CD14-positive monocyte (primary cell): ENCODE measurements around the gene CCDC69. TPM values are rescaled to one million over a fixed set of nuclear protein-coding genes. Genes with fewer than 3 reads are reported as not detected.
A peak's percentile ranks its signal among the peaks of the same experiment; 100 is the strongest.

Source experiments
- DNase-seq, 3 donors: peaks; one replicate each; pipeline ENCODE4 v3.0.0-alpha.2; 2011 to 2022
- H2AFZ ChIP-seq: 2 replicates; pipeline ENCODE4 v1.6.0; 2012; ENCODE audit warnings: mild to moderate bottlenecking, low read depth, low read length, inconsistent platforms; ENCODE audit not compliant: insufficient read depth, poor library complexity, severe bottlenecking
- H3K27ac ChIP-seq, 2 donors: 1 replicate in 1 of 2; 2 replicates in 1 of 2; pipeline ENCODE4 v1.5.1; 2012 to 2013; ENCODE audit warnings: low read length in 2 of 2, control low read depth in 1 of 2, inconsistent platforms in 1 of 2, low read depth in 1 of 2, mild to moderate bottlenecking in 1 of 2
- H3K27me3 ChIP-seq, 2 donors: one replicate each; pipeline versions ENCODE4 v1.6.0 to v1.6.1; 2011 to 2013; ENCODE audit warnings: low read length in 2 of 2; ENCODE audit not compliant: control insufficient read depth in 2 of 2, insufficient read depth in 2 of 2
- H3K36me3 ChIP-seq, 2 donors: replicated peaks in 1 of 2; 1 replicate in 1 of 2; 2 replicates in 1 of 2; pipeline versions ENCODE4 v1.5.1 to v1.6.1; 2012 to 2013; ENCODE audit warnings: low read length in 2 of 2, control low read depth in 1 of 2, inconsistent platforms in 1 of 2, mild to moderate bottlenecking in 1 of 2; ENCODE audit not compliant: insufficient read depth in 2 of 2, control insufficient read depth in 1 of 2
- H3K4me1 ChIP-seq, 2 donors: 1 replicate in 1 of 2; 2 replicates in 1 of 2; pipeline versions ENCODE4 v1.5.1 to v1.6.1; 2012 to 2013; ENCODE audit warnings: low read length in 2 of 2, control low read depth in 1 of 2, inconsistent platforms in 1 of 2, mild to moderate bottlenecking in 1 of 2, moderate library complexity in 1 of 2; ENCODE audit not compliant: insufficient read depth in 2 of 2, control insufficient read depth in 1 of 2
- H3K4me2 ChIP-seq: replicated peaks from 2 replicates; pipeline ENCODE3; 2012; ENCODE audit warnings: low read length, moderate library complexity, mild to moderate bottlenecking; ENCODE audit not compliant: poor library complexity, severe bottlenecking; ENCODE audit errors: extremely low read depth
- H3K4me3 ChIP-seq, 3 experiments: fragments of 200-600 bp in 1 of 3; sonication (generic) in 1 of 3; replicated peaks in 1 of 3; 1 replicate in 2 of 3; 2 replicates in 1 of 3; pipeline ENCODE4 v1.5.1; 2011 to 2013; ENCODE audit warnings: low read length in 3 of 3, mild to moderate bottlenecking in 3 of 3, control low read depth in 2 of 3, low read depth in 2 of 3, inconsistent platforms in 1 of 3, moderate library complexity in 1 of 3
- H3K79me2 ChIP-seq: 2 replicates; pipeline ENCODE4 v1.6.0; 2012; ENCODE audit warnings: mild to moderate bottlenecking, control low read depth, inconsistent platforms, low read length, moderate library complexity; ENCODE audit not compliant: insufficient read depth
- H3K9ac ChIP-seq: 2 replicates; pipeline ENCODE4 v1.6.0; 2017; ENCODE audit warnings: low read length, mild to moderate bottlenecking; ENCODE audit not compliant: insufficient read depth, poor library complexity, severe bottlenecking
- H3K9me3 ChIP-seq, 2 donors: replicated peaks in 1 of 2; 1 replicate in 1 of 2; 2 replicates in 1 of 2; pipeline versions ENCODE4 v1.5.1 to v1.6.1; 2012 to 2013; ENCODE audit warnings: low read length in 2 of 2, control low read depth in 1 of 2; ENCODE audit not compliant: control insufficient read depth in 1 of 2, insufficient read depth in 1 of 2
- H4K20me1 ChIP-seq: 2 replicates; pipeline ENCODE4 v1.6.0; 2012; ENCODE audit warnings: mild to moderate bottlenecking, low read length, control low read depth, moderate library complexity; ENCODE audit not compliant: insufficient read depth
- H3K27ac Mint-ChIP-seq, 7 donors: one replicate each; pipeline ENCODE4 v1.8.0; 2020; ENCODE audit warnings: mild to moderate bottlenecking in 7 of 7, mixed read lengths in 7 of 7, moderate library complexity in 6 of 7, inconsistent platforms in 2 of 7
- H3K27me3 Mint-ChIP-seq, 3 donors: one replicate each; pipeline ENCODE4 v1.8.0; 2021 to 2022; ENCODE audit warnings: low read depth in 3 of 3, mild to moderate bottlenecking in 3 of 3, mixed read lengths in 3 of 3, moderate library complexity in 3 of 3, inconsistent platforms in 1 of 3
- H3K36me3 Mint-ChIP-seq, 2 donors: one replicate each; pipeline ENCODE4 v1.8.0; 2020; ENCODE audit warnings: mixed read lengths in 2 of 2, inconsistent platforms in 1 of 2, mild to moderate bottlenecking in 1 of 2
- H3K4me1 Mint-ChIP-seq: one replicate; pipeline ENCODE4 v1.8.0; 2020; ENCODE audit warnings: mild to moderate bottlenecking, mixed read lengths
- H3K4me3 Mint-ChIP-seq, 2 donors: one replicate each; pipeline ENCODE4 v1.8.0; 2020; ENCODE audit warnings: mild to moderate bottlenecking in 2 of 2, mixed read lengths in 2 of 2, moderate library complexity in 1 of 2
- H3K9me3 Mint-ChIP-seq, 7 donors: one replicate each; pipeline ENCODE4 v1.8.0; 2020 to 2022; ENCODE audit warnings: mixed read lengths in 7 of 7, mild to moderate bottlenecking in 6 of 7, moderate library complexity in 6 of 7, inconsistent platforms in 2 of 7
- WGBS: methylation state at CpG from one replicate; pipeline ENCODE4 v1.1.5; 2013; ENCODE audit warnings: missing lambda C conversion rate; ENCODE audit not compliant: insufficient coverage; 5-methylcytosine and 5-hydroxymethylcytosine counted together
- intact Hi-C, 2 donors: fragments of 100-400 bp; cut with micrococcal nuclease; formaldehyde crosslinking; loops; one replicate each; pipeline versions ENCODE4 v1.15.0 to v1.15.1; 2023
- polyA plus RNA-seq, 3 donors: library from polyadenylated mRNA; depleted of rRNA in 1 of 3; unstranded in 2 of 3; stranded (reverse) in 1 of 3; fragments of 300-500 nt in 2 of 3; fragments of >200 nt in 1 of 3; fragmentation: Illumina TruSeq in 2 of 3; gene quantifications; 1 replicate in 2 of 3; 2 replicates in 1 of 3; pipeline ENCODE4 v1.2.3, GENCODE V29; 2012 to 2021
- TF ChIP-seq, protein P1 (sequence below): fragments of 200-600 bp; IDR thresholded peaks from one replicate; pipeline ENCODE4 v1.8.0; 2022; ENCODE audit warnings: antibody characterized with exemption, mild to moderate bottlenecking

Gene CCDC69
- polyA plus RNA-seq, 3 donors = 68.4 to 176 (median 84.1) TPM

GRCh38 chr5:151137067-151137825, 86.6 kb downstream of the CCDC69 start:
- Histone ChIP-seq H3K79me2 (peaks cover 54% of the 10 kb centered on the region), H3K27ac (no peak overlapping the region), H4K20me1 (peaks cover 31% of the 10 kb centered on the region), H3K9me3 (no peaks in the 10 kb centered on the region), H3K4me2 (no peak overlapping the region), H2AFZ (no peak overlapping the region), H3K27me3 (no peaks in the 10 kb centered on the region), H3K4me3 (no peak overlapping the region), H3K36me3 (peaks cover 76 to 88% of the 10 kb centered on the region in 2 donors), H3K9ac (no peak overlapping the region), H3K4me1 (peaks cover 40 to 47% of the 10 kb centered on the region in 2 donors)
- DNase-seq = no peak
- intact Hi-C loops = no loop called here
- no peaks in the 10 kb centered on the region for H3K27me3 Mint-ChIP-seq
- peaks cover 0 to 6% (median 0%) of the 10 kb centered on the region in 7 donors for H3K9me3 Mint-ChIP-seq
- TF ChIP-seq, protein P1, sequence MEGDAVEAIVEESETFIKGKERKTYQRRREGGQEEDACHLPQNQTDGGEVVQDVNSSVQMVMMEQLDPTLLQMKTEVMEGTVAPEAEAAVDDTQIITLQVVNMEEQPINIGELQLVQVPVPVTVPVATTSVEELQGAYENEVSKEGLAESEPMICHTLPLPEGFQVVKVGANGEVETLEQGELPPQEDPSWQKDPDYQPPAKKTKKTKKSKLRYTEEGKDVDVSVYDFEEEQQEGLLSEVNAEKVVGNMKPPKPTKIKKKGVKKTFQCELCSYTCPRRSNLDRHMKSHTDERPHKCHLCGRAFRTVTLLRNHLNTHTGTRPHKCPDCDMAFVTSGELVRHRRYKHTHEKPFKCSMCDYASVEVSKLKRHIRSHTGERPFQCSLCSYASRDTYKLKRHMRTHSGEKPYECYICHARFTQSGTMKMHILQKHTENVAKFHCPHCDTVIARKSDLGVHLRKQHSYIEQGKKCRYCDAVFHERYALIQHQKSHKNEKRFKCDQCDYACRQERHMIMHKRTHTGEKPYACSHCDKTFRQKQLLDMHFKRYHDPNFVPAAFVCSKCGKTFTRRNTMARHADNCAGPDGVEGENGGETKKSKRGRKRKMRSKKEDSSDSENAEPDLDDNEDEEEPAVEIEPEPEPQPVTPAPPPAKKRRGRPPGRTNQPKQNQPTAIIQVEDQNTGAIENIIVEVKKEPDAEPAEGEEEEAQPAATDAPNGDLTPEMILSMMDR = no peak
- H3K4me1 Mint-ChIP-seq = peaks cover 82% of the 10 kb centered on the region
- no peak overlapping the region for H3K4me3 Mint-ChIP-seq
- H3K36me3 Mint-ChIP-seq = peaks cover 71 to 91% of the 10 kb centered on the region in 2 donors
- peak overlapping the region in 1 of 7 donors; percentile 27 for H3K27ac Mint-ChIP-seq
- 96% methylated on average over 4 of the region's 10 CpGs for WGBS

DNA sequence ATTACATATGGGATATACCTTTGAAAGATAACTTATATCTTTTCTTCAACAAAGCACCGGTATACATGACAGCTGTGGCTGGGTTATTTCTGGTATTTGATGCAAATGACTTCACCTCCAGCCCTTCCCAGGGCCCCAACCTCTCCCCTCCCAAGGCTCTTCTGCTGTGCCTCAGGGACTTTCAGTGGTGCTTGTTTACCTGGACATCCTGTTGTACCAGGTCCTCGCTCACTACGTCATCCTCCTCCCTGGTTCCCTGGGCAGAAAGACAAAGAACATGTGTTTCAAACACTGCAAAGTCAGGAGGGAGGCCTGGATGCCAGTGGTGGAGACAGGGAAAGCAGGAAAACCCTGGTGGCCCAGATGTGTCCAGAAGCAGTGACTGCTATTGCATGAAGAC, 89.7 kb downstream of the CCDC69 start:
- H3K36me3 Mint-ChIP-seq = peaks cover 83 to 92% of the 10 kb centered on the region in 2 donors
- Histone ChIP-seq H2AFZ (no peak overlapping the region), H3K9ac (no peak overlapping the region), H3K4me3 (no peak overlapping the region), H3K27me3 (no peaks in the 10 kb centered on the region), H3K79me2 (peaks cover 41% of the 10 kb centered on the region), H3K4me2 (no peak overlapping the region), H3K27ac (peak overlapping the region in 1 of 2 donors; percentile 34), H3K36me3 (peaks cover 69 to 90% of the 10 kb centered on the region in 2 donors), H3K4me1 (peaks cover 51 to 57% of the 10 kb centered on the region in 2 donors), H4K20me1 (peaks cover 4% of the 10 kb centered on the region), H3K9me3 (no peaks in the 10 kb centered on the region)
- intact Hi-C loops = loop anchor here in 1 of 2 donors (2.0 kb wide), 1 partner anchor 17 kb away; no protein-coding TSS in a partner anchor
- peaks cover 0 to 2% (median 0%) of the 10 kb centered on the region in 3 donors for H3K27me3 Mint-ChIP-seq
- TF ChIP-seq, protein P1 = no peak
- WGBS = 100% methylated on average over 2 of the region's 3 CpGs
- H3K4me1 Mint-ChIP-seq = peaks cover 79% of the 10 kb centered on the region
- H3K4me3 Mint-ChIP-seq = no peak overlapping the region
- no peak for DNase-seq
- peak overlapping the region; percentile 4 to 88 (median 59) for H3K27ac Mint-ChIP-seq
- peaks cover 0 to 6% (median 0%) of the 10 kb centered on the region in 7 donors for H3K9me3 Mint-ChIP-seq
